GM18508 (cell line): ENCODE results near the gene ARHGAP1.
"Not testable (repeated sequence)": the region's sequence is repeated elsewhere in the genome, so short reads cannot be mapped to it uniquely, and the experiment has no call there.

Source experiments
- ATAC-seq: cut with Tn5 transposase; IDR thresholded peaks from one replicate; pipeline ENCODE4 v1.9.1; 2021; ENCODE audit warnings: moderate number of reproducible peaks; ENCODE audit not compliant: insufficient read depth, unreplicated experiment

The ARHGAP1 gene

DNA sequence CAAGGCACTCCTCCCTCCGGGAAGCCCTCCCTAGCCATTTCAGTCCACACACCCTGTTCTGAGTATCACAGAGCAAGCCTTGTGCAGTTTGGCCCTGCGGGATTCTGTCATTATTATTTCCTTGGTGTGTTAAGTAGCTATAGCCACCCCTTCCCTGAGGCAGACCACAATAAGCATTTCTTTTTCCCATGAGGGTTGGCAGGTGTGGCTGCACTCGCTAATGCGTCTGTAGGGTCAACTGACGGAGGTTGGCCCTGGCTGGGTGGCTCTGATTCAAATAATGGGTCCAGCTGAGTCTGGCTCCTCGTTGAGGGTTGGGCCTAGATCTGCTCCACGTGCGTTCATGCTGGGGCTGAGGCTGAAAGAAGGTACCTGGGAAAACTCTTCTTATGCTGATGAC, 23.7 kb upstream of the ARHGAP1 start:
- no peak for ATAC-seq

- no peak for ATAC-seq
These were observed 22.9 kb upstream of the ARHGAP1 start for GRCh38 chr11:46723359-46723680.

- ATAC-seq = no peak
These were observed 22.3 kb upstream of the ARHGAP1 start for GRCh38 chr11:46722566-46723358.

DNA sequence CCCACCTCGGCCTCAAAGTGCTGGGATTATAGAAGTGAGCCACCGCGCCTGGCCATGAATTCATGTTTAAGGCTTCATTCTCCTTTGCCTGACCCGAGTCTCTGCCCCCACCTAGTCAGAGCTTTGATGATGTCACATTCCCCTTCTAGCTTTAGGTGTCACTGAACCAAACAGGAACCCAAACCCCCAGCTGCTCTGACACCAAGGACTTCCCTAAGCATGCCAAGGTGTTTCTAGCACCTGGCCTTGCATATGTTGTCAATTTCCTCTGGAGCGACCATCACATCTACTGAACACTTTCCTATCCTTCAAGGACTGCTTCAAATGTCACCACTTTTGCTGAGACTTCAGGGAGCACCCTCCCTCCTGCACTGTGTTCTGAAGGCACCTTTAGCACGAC, 20.9 kb upstream of the ARHGAP1 start:
- ATAC-seq = no peak

- ATAC-seq = no peak
These were observed 19.3 kb upstream of the ARHGAP1 start for GRCh38 chr11:46719543-46720218.

GRCh38 chr11:46719048-46719542, 18.7 kb upstream of the ARHGAP1 start, which contains the start of gene F2:
TSS of gene F2 (plus strand) at chr11:46719213. CDS start at chr11:46719236, 23 bp downstream.
- ATAC-seq = no peak

DNA sequence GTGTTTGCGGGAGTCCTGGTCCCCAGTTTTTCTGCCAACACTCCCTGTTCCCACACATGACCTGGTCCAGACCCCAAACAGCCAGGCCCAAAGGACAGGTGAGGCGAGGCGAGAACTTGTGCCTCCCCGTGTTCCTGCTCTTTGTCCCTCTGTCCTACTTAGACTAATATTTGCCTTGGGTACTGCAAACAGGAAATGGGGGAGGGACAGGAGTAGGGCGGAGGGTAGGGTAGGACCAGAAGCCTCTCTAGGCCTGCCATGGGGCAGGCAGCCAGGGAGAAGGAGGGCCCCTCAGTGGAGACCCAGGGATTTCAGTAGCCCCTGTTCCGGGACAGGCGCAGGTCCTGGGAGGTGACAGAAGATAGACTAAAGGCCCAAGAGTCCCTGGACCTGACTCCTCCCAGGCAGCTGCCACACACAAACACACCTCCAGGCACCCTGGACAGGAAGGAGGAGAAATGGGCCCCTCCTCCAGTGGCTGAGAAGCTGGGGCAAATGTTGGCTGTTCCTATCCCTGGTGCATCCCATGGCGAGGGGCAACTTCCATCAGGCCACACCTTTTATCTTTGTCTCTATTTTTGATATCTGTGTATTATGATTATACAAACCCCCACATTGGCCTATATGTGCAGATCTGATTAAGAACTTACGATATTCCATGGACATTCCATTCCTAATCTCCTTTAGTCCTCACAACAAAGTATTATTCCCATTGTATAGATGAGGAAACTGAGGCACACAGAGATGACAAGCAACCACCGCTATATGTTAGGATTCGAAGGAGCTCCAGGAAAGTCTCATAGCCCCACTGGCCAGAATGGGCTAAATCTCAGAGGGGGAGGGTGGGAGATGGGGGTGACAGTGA, 18.0 kb upstream of the ARHGAP1 start:
- no peak for ATAC-seq

DNA sequence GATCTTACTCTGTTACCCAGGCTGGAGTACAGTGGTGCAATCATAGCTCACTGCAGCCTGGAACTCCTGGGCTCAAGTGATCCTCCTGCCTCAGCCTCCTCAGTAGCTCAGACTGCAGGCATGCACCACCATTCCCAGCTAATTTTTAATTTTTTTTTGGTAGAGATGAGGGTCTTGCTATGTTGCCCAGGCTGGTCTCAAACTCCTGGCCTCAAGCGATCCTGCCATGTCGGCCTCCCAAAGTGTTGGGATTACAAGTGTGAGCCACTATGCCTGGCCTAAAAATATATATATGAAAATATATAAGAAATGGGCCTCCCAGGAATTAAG, 17.4 kb upstream of the ARHGAP1 start:
- not testable (repeated sequence) for ATAC-seq

DNA sequence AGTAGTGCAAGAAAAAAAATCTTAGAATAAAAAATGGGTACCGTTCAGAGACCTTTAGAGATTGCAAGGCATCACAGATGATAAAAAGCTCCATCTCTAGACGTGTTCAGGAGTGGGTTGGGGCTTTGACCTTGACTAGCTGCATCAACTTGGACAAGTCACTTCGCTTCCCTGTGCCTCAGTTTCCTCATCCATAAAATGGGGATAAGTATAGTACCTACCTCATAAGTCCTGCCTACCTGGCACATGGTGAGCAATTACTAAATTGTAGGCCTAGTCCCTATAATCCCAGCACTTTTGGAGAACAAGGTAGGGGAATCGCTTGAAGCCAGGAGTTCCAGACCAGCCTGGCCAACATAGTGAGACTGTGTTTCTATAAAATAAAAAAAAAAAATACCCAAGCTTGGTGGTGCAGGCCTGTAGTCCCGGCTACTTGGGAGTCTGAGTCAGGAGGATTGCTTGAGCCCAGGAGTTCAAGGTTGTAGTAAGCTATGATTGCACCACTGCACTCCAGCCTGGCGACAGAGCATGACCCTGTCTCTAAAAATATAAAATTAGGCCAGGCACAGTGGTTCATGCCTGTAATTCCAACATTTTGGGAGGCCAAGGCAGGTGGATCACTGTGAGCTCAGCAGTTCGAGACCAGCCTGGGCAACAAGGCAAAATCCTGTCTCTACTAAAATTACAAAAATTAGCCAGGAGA, 12.6 kb upstream of the ARHGAP1 start:
- ATAC-seq = no peak

- no peak for ATAC-seq
These were observed 10.9 kb upstream of the ARHGAP1 start for GRCh38 chr11:46711303-46711702.

DNA sequence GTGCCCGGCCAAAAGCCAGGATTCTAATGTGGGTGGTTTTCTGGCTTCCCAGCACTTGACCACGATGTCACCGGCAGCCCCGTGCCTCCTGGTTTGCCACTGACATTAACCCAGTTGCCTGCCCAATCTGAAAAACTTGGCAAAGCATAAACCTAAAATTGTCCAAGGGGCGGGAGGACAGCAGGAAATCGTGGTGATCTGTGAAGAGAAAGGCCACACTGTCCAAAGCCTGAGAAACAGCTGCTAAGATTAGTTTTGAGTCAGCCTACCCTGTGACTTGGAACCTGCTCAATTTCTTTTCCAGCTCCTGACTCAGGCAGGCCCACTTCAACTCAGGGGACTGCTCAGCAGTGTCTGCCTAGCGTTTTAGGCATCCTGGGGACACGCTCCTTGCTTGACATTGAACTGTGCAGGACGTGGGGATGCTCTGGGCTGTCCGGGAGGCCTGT, 10.4 kb upstream of the ARHGAP1 start:
- no peak for ATAC-seq

DNA sequence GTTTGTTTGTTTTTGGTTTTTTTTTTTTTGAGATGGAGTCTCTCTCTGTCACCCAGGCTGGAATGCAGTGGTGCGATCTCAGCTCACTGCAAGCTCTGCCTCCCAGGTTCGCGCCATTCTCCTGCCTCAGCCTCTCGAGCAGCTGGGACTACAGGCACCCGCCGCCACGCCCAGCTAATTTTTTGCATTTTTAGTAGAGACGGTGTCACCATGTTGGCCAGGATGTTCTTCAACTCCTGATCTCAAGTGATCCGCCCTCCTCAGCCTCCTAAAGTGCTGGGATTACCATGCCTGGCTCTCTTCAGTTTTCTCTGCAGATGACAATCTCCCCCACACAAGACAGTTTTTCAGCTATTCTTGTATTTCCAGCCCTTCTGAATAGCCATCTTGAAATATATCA, 8.9 kb upstream of the ARHGAP1 start:
- not testable (repeated sequence) for ATAC-seq

GRCh38 chr11:46706886-46707285, 6.5 kb upstream of the ARHGAP1 start:
- no peak for ATAC-seq

DNA sequence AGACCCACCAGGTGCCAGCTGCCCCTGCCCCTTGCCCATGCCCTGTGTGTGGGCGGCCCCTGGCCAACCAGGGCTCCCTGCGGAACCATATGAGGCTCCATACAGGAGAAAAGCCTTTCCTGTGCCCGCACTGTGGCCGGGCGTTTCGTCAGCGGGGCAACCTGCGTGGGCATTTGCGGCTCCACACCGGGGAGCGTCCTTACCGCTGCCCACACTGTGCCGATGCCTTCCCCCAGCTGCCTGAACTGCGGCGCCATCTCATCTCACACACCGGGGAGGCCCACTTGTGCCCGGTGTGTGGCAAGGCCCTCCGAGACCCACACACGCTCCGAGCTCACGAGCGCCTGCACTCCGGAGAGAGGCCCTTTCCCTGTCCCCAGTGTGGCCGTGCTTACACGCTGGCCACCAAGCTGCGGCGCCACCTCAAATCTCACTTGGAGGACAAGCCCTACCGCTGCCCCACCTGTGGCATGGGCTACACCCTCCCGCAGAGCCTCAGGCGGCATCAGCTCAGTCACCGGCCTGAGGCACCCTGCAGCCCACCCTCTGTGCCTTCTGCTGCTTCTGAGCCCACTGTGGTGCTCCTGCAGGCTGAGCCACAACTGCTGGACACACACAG, 4.8 kb upstream of the ARHGAP1 start:
- no peak for ATAC-seq

GRCh38 chr11:46701078-46701654, 747 bp upstream of the ARHGAP1 start:
- ATAC-seq = no peak

GRCh38 chr11:46698597-46698996, 1.8 kb downstream of the ARHGAP1 start:
- no peak for ATAC-seq

DNA sequence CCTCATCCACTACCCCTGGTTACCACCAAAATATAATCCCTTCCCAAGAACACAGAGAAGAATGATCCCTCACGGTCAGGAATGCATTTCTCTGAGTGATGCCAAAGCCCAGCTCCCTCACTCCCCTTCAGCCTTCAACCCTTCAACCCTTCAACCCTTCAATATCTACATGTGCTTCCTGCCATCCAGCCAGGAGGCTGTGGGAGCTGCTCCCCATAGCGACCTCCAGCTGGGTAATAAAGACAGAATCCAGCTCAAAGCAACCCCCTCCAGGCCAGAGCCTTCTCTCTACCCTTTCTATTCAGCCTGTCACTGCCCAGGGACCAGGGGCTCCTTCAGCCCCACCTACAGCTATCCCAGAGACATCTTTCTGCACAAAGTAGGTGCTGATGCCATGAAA, 2.7 kb downstream of the ARHGAP1 start:
- no peak for ATAC-seq

DNA sequence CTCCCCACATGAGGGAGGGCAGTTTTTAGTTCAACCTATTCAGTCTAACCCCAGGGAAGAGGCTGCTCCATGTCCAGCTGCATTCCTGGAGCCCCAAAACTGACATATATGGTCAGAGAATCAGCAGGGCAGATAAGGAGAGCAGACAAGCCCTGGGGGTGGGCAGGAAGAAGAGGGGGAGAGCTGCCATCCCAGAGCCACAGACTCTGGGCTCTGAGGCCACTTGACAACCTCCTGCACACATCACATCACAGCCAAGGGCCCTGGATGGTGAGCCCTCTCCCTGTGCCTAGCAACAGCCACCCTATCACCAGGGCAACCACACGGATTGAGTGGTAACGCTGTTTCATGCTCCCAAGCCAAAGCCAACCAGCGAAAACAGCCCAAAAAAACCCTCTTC, 3.1 kb downstream of the ARHGAP1 start:
- no peak for ATAC-seq

GRCh38 chr11:46696212-46696558, 4.2 kb downstream of the ARHGAP1 start:
- no peak for ATAC-seq
